HepG2 (cell line): Measurements from ENCODE around the gene SYNJ2. TPM values are rescaled to one million over a fixed set of nuclear protein-coding genes. Genes with fewer than 3 reads are reported as not detected.

Experiments used
- ATAC-seq: fragments of 200-7000 bp; cut with Tn5 transposase; 3 replicates; pipeline ENCODE4 v1.9.1; 2020; ENCODE audit warnings: mild to moderate bottlenecking, moderate library complexity
- BruUV-seq: library from RNA; stranded (reverse); fragments of 400-500 nt; replicated peaks from 2 replicates; lab custom pipeline; 2021; lab: Mats Ljungman, UMichigan
- CTCF ChIA-PET: fragments of 300-600 bp; formaldehyde crosslinking; extraction: SDS; loops from one replicate; lab custom pipeline; 2021; ENCODE audit warnings: low total read pairs, inconsistent platforms, low intra/inter-chr PET ratio; lab: Yijun Ruan, JAX
- POLR2A ChIA-PET: fragments of 350-600 bp; sonication (Branson Sonifier 250); formaldehyde crosslinking; loops from one replicate; lab custom pipeline; 2020; ENCODE audit warnings: antibody characterized with exemption, inconsistent platforms; lab: Yijun Ruan, JAX
- DNase-seq: peaks from one replicate; pipeline ENCODE4 v3.0.0-alpha.2; 2015; ENCODE audit warnings: low spot score
- FAIRE-seq: peaks from 3 replicates; lab custom pipeline; 2011; peaks lifted over from hg19 to GRCh38; lab: Jason Lieb, UNC
- H2AFZ ChIP-seq: one replicate; pipeline ENCODE4 v1.6.1; 2011; ENCODE audit warnings: low read length, inconsistent platforms
- H3K27ac ChIP-seq: fragments of 300-600 bp; 3 replicates; pipeline ENCODE4 v1.8.0; 2011; ENCODE audit warnings: mixed run types, mild to moderate bottlenecking, mixed read lengths, low read length, inconsistent platforms; ENCODE audit not compliant: insufficient read depth; ENCODE audit errors: extremely low read length
- H3K27me3 ChIP-seq, 2 experiments: fragments of 200-600 bp in 1 of 2; 2 replicates in 1 of 2; 3 replicates in 1 of 2; pipeline versions ENCODE4 v1.6.0 to v1.8.0; 2011; ENCODE audit warnings: low read length in 2 of 2, mild to moderate bottlenecking in 2 of 2, moderate library complexity in 2 of 2, inconsistent platforms in 1 of 2; ENCODE audit not compliant: insufficient read depth in 2 of 2, control insufficient read depth in 1 of 2
- H3K36me3 ChIP-seq, 2 experiments: fragments of 200-600 bp in 1 of 2; replicated peaks in 1 of 2; 2 replicates in 1 of 2; 3 replicates in 1 of 2; pipeline versions ENCODE4 v1.5.1 to v1.8.0; 2011; ENCODE audit warnings: low read length in 2 of 2, inconsistent platforms in 1 of 2; ENCODE audit not compliant: insufficient read depth in 2 of 2, control insufficient read depth in 1 of 2
- H3K4me1 ChIP-seq: 2 replicates; pipeline ENCODE4 v1.5.1; 2012; ENCODE audit warnings: low read length, inconsistent platforms; ENCODE audit not compliant: insufficient read depth
- H3K4me2 ChIP-seq: 2 replicates; pipeline ENCODE4 v1.6.0; 2011; ENCODE audit warnings: low read depth, low read length, inconsistent platforms
- H3K4me3 ChIP-seq, 3 experiments: fragments of 200-600 bp in 1 of 3; sonication (generic), shearing (Covaris generic) in 1 of 3; replicated peaks in 1 of 3; 2 replicates each; pipeline ENCODE4 v1.5.1; 2011 to 2016; ENCODE audit warnings: low read length in 3 of 3, inconsistent platforms in 2 of 3, low read depth in 2 of 3, mild to moderate bottlenecking in 2 of 3, control low read depth in 1 of 3, mixed read lengths in 1 of 3; ENCODE audit not compliant: insufficient read depth in 1 of 3
- H3K79me2 ChIP-seq: one replicate; pipeline ENCODE4 v1.6.1; 2011; ENCODE audit warnings: low read length, inconsistent platforms; ENCODE audit not compliant: insufficient read depth
- H3K9ac ChIP-seq: 2 replicates; pipeline ENCODE4 v1.6.0; 2011; ENCODE audit warnings: mild to moderate bottlenecking, low read depth, low read length, inconsistent platforms; ENCODE audit not compliant: insufficient read depth
- H3K9me3 ChIP-seq: 2 replicates; pipeline ENCODE4 v1.5.1; 2012; ENCODE audit warnings: mild to moderate bottlenecking, low read length
- H4K20me1 ChIP-seq: 2 replicates; pipeline ENCODE4 v1.6.0; 2011; ENCODE audit warnings: inconsistent platforms, mild to moderate bottlenecking, low read length, moderate library complexity; ENCODE audit not compliant: insufficient read depth
- ARNT2 ChIP-seq: sonication (generic); formaldehyde crosslinking; IDR thresholded peaks from 2 replicates; pipeline ENCODE4 v1.8.0; 2022; ENCODE audit warnings: mild to moderate bottlenecking, low read depth, missing genetic modification reagents, moderate library complexity
- CREB1 ChIP-seq, 2 experiments: fragments of 450-650 bp in 1 of 2; IDR thresholded peaks; 2 replicates each; pipeline ENCODE4 v1.6.1; 2016 to 2017; ENCODE audit warnings: control low read depth in 1 of 2, mild to moderate bottlenecking in 1 of 2, missing compliant biosample characterization in 1 of 2, missing genetic modification characterization in 1 of 2
- HOXA3 ChIP-seq: sonication (generic); formaldehyde crosslinking; IDR thresholded peaks from 2 replicates; pipeline ENCODE4 v1.5.0; 2020; ENCODE audit warnings: missing genetic modification reagents
- PCBP1 ChIP-seq: fragments of 200-400 bp; formaldehyde crosslinking; IDR thresholded peaks from 2 replicates; pipeline ENCODE4 v1.6.1; 2017; ENCODE audit warnings: mild to moderate bottlenecking, low read depth, low read length, borderline replicate concordance
- RBAK ChIP-seq: sonication (generic); formaldehyde crosslinking; IDR thresholded peaks from 2 replicates; pipeline ENCODE4 v1.5.1; 2020; ENCODE audit warnings: mild to moderate bottlenecking, missing genetic modification reagents
- RFX3 ChIP-seq: IDR thresholded peaks from 2 replicates; pipeline ENCODE4 v1.6.1; 2016; ENCODE audit warnings: missing biosample characterization, missing genetic modification reagents
- SIN3B ChIP-seq: fragments of 150-350 bp; IDR thresholded peaks from 2 replicates; pipeline ENCODE4 v1.6.1; 2014; ENCODE audit warnings: low read length
- SMARCE1 ChIP-seq: fragments of 450-650 bp; IDR thresholded peaks from 2 replicates; pipeline ENCODE4 v1.6.1; 2017; ENCODE audit warnings: borderline replicate concordance
- ZFP90 ChIP-seq: sonication (generic); formaldehyde crosslinking; IDR thresholded peaks from 2 replicates; pipeline ENCODE4 v1.8.0; 2022; ENCODE audit warnings: missing genetic modification reagents, mild to moderate bottlenecking, inconsistent platforms, borderline replicate concordance
- ZNF225 ChIP-seq: sonication (generic); formaldehyde crosslinking; IDR thresholded peaks from 2 replicates; pipeline ENCODE4 v1.4.0; 2020; ENCODE audit warnings: mild to moderate bottlenecking, missing genetic modification reagents
- ZNF34 ChIP-seq: sonication (generic); formaldehyde crosslinking; IDR thresholded peaks from 2 replicates; pipeline ENCODE4 v1.4.0; 2020; ENCODE audit warnings: mild to moderate bottlenecking, missing genetic modification reagents, borderline replicate concordance
- ZNF550 ChIP-seq: sonication (generic); formaldehyde crosslinking; IDR thresholded peaks from 2 replicates; pipeline ENCODE4 v1.4.0; 2020; ENCODE audit warnings: mild to moderate bottlenecking, missing genetic modification reagents, borderline replicate concordance
- ZNF776 ChIP-seq: sonication (generic); formaldehyde crosslinking; IDR thresholded peaks from 2 replicates; pipeline ENCODE4 v1.4.0; 2020; ENCODE audit warnings: mild to moderate bottlenecking, missing genetic modification reagents
- WGBS: methylation state at CpG from one replicate; pipeline ENCODE4 v1.1.6; 2017; ENCODE audit warnings: low lambda C conversion rate; 5-methylcytosine and 5-hydroxymethylcytosine counted together
- in situ Hi-C: cut with HindIII; loops from 2 replicates; pipeline ENCODE4 v1.10.0; 2017; ENCODE audit warnings: low pct_unique_long_range_greater_than_20kb; ENCODE audit not compliant: extremely low pct_ligation_motif_present
- intact Hi-C: fragments of 100-400 bp; cut with micrococcal nuclease; formaldehyde crosslinking; loops from one replicate; pipeline ENCODE4 v1.10.0; 2022; ENCODE audit not compliant: unreplicated experiment
- polyA plus RNA-seq, 8 experiments: library from polyadenylated mRNA; depleted of rRNA in 3 of 8; stranded (reverse) in 7 of 8; unstranded in 1 of 8; fragments of >200 nt; fragmentation: Illumina TruSeq in 4 of 8; extraction: Trizol in 4 of 8; gene quantifications; 2 replicates each; pipeline versions ENCODE4 v1.2.1 to v1.2.3, GENCODE V29; 2011 to 2016; ENCODE audit warnings: low read depth in 4 of 8, missing spikeins in 1 of 8, mixed read lengths in 1 of 8; ENCODE audit not compliant: insufficient read depth in 1 of 8
- total RNA-seq, 5 experiments: library from RNA; depleted of rRNA; stranded (reverse); fragments of >200 nt; fragmentation: Illumina TruSeq; extraction: Trizol; gene quantifications; 2 replicates each; pipeline ENCODE4 v1.2.3, GENCODE V29; 2016; ENCODE audit warnings: low read depth in 1 of 5
- TF ChIP-seq, protein P1 (sequence below): sonication (generic); formaldehyde crosslinking; IDR thresholded peaks from 2 replicates; pipeline ENCODE4 v1.4.0; 2020; ENCODE audit warnings: missing genetic modification reagents
- TF ChIP-seq, protein P2 (sequence below): sonication (generic); formaldehyde crosslinking; IDR thresholded peaks from 2 replicates; pipeline ENCODE4 v1.5.1; 2020; ENCODE audit warnings: mild to moderate bottlenecking, moderate library complexity, missing genetic modification reagents
- TF ChIP-seq, protein P3 (sequence below): sonication (generic); formaldehyde crosslinking; IDR thresholded peaks from 2 replicates; pipeline ENCODE4 v1.4.0; 2020; ENCODE audit warnings: missing genetic modification reagents

Gene SYNJ2
- total and polyA plus RNA-seq, 2 of the 13 experiments (the other 11 are each of a cell fraction or from before 2014, with no cell fraction given): 39.1 to 57.6 TPM

DNA sequence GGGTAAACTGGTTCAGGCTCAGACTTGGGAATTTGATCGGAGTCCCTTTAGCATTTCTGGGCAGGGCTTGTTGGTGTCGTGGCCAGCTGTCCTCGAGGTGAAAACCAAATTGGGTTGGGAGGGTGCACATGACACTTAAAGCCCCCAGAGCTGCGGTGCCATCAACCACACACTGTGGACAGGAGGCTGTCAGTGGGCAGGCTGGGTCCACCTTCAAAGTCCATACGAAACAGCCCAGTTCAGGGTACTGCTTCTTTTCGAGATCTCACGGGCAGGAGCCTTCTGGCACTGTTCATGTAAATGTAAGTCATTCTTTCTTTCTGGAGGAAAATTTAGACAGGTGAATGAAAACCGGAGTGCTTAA lies 7.0 kb downstream of the SYNJ2 start (continued):
- TF ChIP-seq CREB1 (IDR thresholded peaks at IDR 0.05) (no peak), CREB1 (CRISPR knock-in tag; IDR thresholded peaks at IDR 0.05) (no peak), ZNF225 (CRISPR knock-in tag) (no peak), SIN3B (no peak), RFX3 (CRISPR knock-in tag) (no peak), ZNF776 (CRISPR knock-in tag) (no peak)
- TF ChIP-seq, protein P1, sequence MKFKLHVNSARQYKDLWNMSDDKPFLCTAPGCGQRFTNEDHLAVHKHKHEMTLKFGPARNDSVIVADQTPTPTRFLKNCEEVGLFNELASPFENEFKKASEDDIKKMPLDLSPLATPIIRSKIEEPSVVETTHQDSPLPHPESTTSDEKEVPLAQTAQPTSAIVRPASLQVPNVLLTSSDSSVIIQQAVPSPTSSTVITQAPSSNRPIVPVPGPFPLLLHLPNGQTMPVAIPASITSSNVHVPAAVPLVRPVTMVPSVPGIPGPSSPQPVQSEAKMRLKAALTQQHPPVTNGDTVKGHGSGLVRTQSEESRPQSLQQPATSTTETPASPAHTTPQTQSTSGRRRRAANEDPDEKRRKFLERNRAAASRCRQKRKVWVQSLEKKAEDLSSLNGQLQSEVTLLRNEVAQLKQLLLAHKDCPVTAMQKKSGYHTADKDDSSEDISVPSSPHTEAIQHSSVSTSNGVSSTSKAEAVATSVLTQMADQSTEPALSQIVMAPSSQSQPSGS (CRISPR knock-in tag): 0 out of 2 replicates have a peak, but pooled peaks have one; percentile 18

DNA sequence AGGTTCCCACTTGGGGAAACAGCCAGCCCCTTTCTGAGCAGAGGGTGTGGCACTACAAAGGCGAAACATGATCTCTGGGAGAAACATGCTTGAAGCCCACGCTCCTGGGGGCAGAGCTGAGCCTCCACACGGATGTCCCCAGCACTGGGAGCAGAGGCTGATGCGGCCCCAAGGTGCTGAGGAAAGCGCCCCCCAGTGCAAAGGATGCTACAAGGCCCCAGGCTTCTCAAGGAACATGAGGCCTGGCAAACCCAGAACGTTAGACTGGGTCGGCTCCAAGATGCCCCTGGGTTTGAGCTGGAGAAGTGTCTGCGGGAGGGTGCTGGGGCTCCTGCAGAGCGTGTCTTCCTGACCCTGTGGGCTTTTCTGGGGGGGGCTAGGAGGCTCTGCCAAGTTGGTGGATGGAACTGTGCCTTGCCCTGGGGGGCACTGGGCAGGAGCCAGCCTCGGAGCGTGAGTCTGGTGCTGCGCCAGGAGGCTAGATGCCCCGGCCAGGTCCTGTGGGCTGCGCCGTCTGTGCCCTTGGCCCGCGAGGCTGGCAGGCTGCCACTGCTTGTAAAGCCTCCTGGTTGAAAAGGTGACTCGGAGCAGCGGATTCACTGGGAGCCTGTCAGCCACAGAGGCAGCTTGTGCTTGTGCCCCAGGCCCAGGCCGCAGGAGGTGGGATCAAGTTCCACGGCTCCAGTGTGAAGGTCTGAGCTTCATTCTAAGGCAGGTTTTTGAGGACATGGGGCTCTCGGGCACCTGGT lies 8.1 kb downstream of the SYNJ2 start:
- Histone ChIP-seq H3K36me3 (peaks cover 14 to 28% of the 10 kb centered on the region in 2 experiments), H3K9me3 (no peaks in the 10 kb centered on the region), H2AFZ (no peak overlapping the region), H3K4me1 (peaks cover 96% of the 10 kb centered on the region), H3K9ac (peak overlapping the region; percentile 3; the same call in 1 of the 2 replicates), H3K79me2 (peaks cover 95% of the 10 kb centered on the region), H3K27me3 (no peaks in the 10 kb centered on the region), H3K4me3 (peak overlapping the region in 1 of 3 experiments; percentile 15; a peak in 1 of 6 replicates), H4K20me1 (peaks cover 51% of the 10 kb centered on the region), H3K27ac (peak overlapping the region; percentile 39), H3K4me2 (peak overlapping the region; percentile 13; the same call in 1 of the 2 replicates)
- intact Hi-C loops: no loop called here
- in situ Hi-C loops: no loop called here
- ChIA-PET CTCF (no interaction called here), POLR2A (interaction anchor here (16.1 kb wide), 1 partner anchor 23 kb away, joined by 345 read pairs; no protein-coding TSS in a partner anchor)
- BruUV-seq: no TSS peak
- FAIRE-seq: no peak
- no peak for ATAC-seq
- 77% methylated on average over 18 of the region's 22 CpGs for WGBS
- DNase-seq: no peak
- TF ChIP-seq, protein P2, sequence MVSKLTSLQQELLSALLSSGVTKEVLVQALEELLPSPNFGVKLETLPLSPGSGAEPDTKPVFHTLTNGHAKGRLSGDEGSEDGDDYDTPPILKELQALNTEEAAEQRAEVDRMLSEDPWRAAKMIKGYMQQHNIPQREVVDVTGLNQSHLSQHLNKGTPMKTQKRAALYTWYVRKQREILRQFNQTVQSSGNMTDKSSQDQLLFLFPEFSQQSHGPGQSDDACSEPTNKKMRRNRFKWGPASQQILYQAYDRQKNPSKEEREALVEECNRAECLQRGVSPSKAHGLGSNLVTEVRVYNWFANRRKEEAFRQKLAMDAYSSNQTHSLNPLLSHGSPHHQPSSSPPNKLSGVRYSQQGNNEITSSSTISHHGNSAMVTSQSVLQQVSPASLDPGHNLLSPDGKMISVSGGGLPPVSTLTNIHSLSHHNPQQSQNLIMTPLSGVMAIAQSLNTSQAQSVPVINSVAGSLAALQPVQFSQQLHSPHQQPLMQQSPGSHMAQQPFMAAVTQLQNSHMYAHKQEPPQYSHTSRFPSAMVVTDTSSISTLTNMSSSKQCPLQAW (CRISPR knock-in tag): 0 out of 2 replicates have a peak, but pooled peaks have one; percentile 39
- TF ChIP-seq ZFP90 (CRISPR knock-in tag) (0 out of 2 replicates have a peak, but pooled peaks have one; percentile 59), ZNF34 (CRISPR knock-in tag) (no peak), ZNF550 (CRISPR knock-in tag) (peak; percentile 36; the same call in 1 of the 2 replicates), PCBP1 (no peak), ARNT2 (no peak), SMARCE1 (no peak), HOXA3 (CRISPR knock-in tag) (peak; percentile 39; the same call in 1 of the 2 replicates), RBAK (CRISPR knock-in tag) (no peak)
- TF ChIP-seq, protein P3, sequence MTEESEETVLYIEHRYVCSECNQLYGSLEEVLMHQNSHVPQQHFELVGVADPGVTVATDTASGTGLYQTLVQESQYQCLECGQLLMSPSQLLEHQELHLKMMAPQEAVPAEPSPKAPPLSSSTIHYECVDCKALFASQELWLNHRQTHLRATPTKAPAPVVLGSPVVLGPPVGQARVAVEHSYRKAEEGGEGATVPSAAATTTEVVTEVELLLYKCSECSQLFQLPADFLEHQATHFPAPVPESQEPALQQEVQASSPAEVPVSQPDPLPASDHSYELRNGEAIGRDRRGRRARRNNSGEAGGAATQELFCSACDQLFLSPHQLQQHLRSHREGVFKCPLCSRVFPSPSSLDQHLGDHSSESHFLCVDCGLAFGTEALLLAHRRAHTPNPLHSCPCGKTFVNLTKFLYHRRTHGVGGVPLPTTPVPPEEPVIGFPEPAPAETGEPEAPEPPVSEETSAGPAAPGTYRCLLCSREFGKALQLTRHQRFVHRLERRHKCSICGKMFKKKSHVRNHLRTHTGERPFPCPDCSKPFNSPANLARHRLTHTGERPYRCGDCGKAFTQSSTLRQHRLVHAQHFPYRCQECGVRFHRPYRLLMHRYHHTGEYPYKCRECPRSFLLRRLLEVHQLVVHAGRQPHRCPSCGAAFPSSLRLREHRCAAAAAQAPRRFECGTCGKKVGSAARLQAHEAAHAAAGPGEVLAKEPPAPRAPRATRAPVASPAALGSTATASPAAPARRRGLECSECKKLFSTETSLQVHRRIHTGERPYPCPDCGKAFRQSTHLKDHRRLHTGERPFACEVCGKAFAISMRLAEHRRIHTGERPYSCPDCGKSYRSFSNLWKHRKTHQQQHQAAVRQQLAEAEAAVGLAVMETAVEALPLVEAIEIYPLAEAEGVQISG (CRISPR knock-in tag): peak; percentile 25; the same call in 1 of the 2 replicates
